CD4-positive, alpha-beta T cell treated with Interleukin-6 at 100 ng/mL for 8 hours (primary cell): Measurements from ENCODE around the gene HS2ST1.
A peak's percentile ranks its signal among the peaks of the same experiment; 100 is the strongest.
"Not testable (repeated sequence)": the region's sequence is repeated elsewhere in the genome, so short reads cannot be mapped to it uniquely, and the experiment has no call there.

Experiments
- DNase-seq: peaks from one replicate; pipeline ENCODE4 v3.0.0-alpha.2; 2020; ENCODE audit warnings: mixed read lengths, low spot score

HS2ST1 gene

DNA sequence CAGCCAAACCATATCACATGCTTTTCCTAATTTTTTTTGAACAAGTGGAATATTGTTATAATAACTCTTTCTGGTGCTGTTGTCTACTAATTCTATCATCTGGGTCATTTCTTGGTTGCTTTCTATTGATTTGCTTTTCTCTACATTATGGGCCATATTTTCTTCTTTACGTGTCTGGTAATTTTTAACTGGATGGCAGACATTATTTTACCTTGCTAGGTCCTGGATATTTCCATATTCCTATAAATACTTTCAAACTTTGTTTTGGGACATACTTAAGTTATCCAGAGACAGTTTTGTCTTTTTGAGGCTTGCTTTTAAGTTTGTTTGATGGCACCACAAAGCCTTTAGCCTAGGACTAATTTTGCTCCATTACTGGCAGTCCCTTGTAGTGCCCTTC is 11.3 kb downstream of the HS2ST1 start:
- no peak for DNase-seq

DNA sequence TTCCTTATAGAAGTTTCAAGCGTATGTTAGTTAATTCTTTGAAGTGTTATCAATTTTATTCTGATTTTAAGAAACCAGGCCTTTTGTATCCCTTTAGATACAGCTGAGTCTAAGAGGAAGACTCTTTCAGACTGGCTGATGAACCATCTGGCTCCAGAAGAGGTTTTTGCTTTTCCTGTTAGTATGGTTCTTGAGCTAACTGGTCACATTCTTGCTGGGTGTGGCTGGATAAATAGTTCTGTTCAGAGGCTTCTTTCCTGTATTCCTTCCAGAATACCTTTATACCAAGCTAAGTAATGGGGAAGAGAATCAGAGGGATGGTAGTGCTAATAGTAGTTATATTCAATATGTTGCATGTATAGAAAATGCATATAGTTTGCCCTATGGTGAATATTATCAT is 12.4 kb downstream of the HS2ST1 start:
- DNase-seq: no peak

DNA sequence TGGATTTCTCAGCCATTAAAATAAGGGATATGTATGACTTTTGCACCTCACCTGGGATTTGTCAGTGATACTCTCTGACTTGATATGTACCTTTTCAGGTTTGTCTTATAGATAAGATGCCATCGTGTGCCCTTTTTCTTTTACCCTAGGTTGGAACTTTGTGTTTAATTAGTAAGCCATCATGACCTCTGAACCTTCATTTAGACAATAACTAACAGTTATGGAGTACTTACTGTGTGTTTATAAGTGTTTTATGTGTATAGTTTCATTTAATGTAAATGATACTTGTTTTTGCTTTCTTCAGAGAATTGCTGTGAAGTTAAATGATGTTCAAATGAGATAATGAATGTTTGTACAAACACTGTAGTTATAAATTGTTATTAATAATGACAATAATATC is 14.4 kb downstream of the HS2ST1 start:
- DNase-seq: no peak

DNA sequence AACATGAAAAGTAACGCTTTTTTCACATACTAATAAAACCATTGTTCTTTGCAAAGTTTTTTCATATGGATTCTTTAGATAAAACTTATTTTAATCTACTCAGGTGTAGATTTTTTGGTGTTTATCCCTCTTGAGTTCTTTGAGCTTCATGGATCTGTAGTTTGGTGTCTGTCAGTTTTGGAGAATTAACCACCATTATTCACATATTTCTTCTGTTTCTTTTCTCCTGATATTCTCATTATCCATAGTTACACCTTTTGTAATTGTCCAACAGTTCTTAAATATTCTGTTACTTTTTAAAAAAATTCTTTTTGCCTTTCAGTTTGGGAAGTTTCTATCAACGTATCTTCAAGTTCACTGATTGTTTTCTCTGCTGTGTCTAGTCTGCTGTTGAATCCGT is 18.6 kb downstream of the HS2ST1 start:
- no peak for DNase-seq

DNA sequence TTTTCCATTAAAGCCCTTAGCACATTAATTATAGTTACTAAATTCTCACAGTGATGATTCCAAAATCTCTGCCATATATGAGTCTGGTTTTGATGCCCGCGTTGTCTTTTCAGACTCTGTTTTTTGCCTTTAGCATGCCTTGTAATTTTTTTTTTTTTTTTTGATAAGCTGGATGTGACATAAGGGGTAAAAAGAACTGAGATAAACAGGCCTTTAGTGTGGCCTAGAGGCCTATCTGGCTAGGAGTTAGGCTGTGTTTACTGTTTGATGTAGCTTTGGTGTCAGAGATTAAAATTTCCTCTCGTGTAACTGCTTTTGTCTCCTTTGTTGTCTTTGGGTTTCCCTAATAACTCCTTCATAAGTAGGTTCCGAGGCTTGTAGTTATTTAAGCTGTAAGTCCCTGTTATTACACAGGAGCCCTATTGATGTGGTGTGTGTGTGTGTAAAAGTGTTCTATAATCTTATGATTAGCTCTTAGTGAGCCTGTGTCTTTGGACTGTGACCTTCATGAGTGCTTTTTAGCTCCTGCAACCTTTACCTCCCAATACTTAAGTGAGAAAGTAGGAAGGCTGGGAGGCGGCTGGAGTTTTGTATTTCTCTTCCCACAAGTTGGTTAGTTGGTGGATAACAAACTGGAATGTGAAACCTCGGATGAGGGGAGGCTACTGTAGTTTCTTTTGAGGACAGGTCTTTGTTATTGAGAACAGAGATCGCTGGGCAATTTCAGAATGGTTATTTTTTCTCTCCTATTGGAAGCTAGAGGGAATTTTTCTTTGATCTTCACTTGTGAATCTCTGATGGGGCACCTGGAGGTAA is 19.3 kb downstream of the HS2ST1 start:
- DNase-seq: no peak

DNA sequence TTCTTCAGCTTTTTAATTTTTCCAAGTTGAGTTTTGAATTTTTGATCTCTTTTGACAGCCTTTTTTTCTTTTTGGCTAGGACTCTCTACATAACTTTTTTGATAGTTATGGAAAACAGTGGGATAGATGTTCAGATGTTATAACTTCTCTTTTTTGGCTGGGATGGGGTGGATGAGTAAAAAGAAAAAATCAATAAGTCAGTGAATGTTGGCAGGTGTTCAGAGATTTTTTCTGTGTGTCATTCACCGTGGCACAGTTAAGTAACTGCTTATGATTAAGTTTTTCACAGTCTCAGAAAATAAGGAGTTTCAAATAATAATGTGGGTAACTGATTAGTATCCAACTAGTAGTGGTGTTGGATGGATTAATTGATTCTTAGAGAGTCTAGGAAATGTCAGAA is 24.0 kb downstream of the HS2ST1 start:
- DNase-seq: no peak

DNA sequence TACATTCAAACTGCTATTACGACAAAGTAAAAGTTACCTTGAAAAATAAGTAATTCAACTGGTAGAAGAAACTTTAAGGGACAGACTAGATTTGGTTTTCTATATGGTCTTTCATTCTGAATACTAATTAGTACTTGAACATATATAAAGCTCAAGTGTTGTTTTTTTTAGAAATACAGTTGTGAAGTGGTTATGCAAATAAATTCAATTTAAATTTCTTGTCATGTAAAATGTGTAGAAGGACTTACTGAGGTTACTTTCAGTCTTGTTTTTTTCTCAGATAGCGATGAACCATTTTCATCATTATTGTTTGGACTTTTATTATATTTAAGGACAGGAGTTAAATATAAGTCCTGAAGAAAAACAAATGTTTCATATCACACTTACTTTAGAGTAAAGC is 24.4 kb downstream of the HS2ST1 start:
- no peak for DNase-seq

DNA sequence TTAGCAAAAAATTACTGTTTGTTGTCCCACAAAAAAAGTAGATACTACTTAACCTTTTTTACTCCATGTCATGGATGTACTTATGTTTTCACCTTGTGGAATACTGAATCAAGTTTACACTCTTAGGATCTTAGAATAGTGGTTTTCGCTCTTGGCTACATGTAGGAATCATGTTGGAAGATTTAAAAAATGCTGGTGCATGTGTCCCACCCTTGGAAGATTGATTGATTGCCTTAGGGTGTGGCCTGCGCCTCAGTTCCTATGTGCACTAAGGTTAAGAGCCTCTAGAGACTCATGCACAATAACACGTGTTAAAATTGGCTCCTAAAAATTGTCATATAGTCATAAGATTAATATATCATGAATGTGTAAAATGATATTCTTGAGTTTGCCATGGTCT is 25.0 kb downstream of the HS2ST1 start:
- no peak for DNase-seq

DNA sequence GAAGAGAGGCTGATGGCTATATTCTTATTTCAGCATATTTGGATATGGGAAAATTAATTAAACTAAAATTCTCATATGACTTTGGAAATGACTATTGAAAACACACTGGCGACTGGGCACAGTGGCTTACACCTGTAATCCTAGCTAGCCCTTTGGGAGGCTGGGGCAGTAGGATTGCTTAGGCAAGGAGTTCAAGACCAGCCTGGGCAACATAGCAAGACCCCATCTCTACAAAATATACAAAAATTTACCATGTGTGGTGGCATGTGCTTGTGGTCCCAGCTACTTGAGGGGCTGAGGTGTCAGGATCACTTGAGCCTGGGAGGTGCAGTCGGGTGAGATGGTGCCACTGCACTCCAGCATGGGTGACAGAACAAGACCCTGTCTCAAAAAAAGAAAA is 26.2 kb downstream of the HS2ST1 start:
- no peak for DNase-seq

DNA sequence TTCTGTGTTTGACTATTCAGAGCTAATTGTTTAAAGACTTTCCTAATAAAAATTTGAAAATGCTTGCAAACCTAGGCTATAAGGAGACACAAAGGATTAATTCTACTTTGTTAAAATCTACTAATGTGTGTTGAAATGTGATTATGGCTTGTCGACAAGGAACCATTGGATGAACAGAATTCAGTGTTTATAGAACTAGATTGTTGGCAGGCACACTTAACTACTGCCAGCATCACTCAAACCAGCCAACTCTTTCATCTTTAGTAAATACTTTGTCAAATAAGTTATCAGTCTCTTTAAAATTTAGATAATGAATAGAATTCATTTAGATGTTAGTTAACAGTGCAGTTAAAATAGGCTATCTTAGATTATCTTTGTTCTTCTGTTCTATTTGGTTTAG is 27.6 kb downstream of the HS2ST1 start:
- DNase-seq: no peak

DNA sequence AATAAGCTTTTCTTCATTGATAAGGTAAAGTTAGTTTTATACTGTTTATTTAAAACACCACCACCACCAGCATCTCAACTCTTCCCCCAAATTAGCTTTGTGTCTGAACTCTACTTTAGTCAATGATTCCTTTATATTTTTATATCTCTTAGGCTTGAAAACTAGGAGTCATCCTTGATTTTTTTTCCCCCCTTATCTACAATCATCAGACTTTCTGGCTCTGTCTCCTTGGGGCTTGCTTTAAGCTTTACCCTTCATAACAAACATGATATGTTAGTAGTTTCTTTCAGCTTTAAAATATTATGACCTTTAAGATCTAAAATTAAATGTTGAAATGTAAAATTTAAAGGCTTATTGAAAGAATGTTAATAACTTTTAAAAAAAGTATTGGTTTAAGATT is 28.3 kb downstream of the HS2ST1 start:
- DNase-seq: no peak

DNA sequence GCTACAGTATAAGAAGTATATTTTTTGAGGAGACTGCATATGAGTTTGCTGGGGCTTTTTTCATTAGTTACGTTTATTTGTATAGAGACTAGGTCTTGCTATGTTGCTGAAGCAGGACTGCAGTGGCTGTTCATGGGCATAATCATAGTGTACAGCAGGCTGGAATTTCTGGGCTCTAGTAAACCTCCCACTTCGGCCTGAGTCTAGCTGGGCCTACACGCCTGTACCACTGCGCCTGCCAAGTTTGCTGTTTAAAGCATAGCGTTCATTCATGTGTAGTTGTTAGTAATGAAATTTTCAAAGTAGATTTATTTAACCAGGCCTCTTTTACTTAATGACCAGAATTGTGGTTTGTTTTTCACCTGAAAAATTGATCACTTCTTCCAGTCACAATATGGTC is 33.8 kb downstream of the HS2ST1 start:
- DNase-seq: no peak

DNA sequence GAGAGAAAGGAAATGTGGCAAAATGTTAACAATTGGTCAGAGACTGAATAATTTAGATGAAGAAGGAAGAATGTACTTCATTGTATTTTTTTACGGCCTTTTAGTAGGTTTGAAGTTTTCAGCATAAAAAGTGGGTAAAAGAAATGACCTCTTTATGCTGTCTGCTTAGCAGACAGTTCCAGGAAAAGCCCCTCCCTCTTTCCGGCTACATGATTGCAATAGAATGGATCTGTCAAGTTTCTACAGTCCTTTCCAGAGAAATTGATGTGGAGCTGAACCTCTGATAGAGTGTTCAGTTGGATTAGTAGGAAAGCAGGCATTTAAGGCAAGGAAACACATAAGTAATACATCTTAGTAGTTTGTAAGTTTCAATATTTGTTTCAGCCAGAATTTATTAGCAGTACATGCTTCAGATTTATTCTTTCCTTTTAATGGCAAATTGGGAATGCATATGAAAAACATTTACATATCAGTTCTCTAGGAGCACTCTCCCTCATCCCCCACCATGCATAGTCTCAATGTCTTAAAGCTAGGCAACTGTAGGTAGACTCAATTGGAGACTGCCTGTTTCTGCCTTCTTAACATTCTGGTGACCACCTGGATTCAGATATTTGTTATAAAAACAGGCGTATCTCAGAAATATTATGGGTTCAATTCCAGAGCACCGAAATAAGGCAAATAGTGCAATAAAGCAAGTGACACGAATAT is 36.4 kb downstream of the HS2ST1 start:
- DNase-seq: no peak

DNA sequence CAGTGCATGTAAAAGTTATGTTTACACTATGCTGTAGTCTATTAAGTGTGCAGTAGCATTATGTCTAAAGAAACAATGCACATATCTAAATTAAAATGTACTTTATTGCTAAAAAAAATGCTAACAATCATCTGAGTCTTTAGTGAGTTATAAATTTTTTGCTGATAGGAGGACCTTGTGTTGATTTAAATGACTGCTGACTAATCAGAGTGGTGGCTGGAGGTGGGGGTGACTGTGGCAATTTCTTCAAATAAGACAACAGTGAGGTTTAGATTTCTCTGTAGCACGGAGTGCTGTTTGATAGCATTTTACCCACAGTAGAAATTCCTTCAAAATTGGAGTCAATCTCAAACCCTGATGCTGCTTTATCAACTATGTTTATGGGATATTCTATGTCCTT is 37.0 kb downstream of the HS2ST1 start:
- DNase-seq: no peak

DNA sequence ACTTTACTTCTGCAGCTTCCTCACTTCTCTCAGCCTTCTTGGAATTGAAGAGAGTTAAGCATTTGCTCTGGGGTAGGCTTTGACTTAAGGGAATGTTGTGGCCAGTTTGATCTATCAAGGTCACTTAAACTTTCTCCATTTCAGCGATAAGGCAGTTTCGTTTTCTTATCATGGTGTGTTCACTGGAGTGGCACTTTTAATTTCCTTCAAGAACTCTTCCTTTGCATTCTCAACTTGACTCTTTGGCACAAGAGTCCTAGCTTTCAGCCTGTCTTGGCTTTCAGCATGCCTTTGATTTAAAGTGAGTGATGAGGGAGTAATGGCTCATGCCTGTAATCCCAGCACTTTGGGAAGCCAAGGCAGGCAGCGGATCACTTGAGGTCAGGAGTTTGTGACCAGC is 38.7 kb downstream of the HS2ST1 start:
- no peak for DNase-seq

DNA sequence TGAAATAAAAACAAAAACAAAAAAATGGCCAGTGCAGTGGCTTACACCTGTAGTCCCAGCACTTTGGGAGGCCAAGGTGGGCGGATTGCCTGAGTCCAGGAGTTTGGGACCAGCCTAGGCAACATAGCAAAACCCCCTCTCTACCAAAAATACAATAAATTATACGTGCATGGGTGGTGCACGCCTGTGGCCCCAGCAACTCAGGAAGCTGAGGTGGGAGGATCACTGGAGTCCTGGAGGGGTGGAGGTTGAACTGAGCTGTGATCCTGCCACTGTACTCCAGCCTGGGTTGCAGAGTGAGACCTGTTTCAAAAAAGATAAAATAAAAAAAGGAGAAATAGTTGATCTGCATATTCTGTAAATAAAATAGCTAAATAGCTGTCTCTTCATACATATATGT is 41.2 kb downstream of the HS2ST1 start:
- no peak for DNase-seq

DNA sequence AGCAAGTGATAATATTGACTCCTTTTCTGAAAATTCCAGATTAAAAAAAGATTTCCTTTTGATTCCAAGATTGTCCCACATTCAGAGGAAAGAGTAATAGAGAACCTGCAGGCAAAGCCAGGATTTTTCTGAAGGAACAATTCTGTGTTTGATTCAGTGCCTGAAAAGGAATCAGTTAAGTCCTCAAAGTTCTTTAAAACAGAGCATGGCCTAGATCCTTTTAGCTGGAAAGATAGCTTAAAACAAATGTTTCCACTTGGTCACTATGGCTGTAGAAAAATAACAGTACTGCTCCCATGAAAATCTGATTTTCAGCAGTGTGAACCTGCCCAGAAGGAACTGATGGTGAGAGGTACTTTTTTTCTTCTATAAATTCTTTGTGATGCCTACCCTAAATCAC is 41.8 kb downstream of the HS2ST1 start:
- DNase-seq: no peak

DNA sequence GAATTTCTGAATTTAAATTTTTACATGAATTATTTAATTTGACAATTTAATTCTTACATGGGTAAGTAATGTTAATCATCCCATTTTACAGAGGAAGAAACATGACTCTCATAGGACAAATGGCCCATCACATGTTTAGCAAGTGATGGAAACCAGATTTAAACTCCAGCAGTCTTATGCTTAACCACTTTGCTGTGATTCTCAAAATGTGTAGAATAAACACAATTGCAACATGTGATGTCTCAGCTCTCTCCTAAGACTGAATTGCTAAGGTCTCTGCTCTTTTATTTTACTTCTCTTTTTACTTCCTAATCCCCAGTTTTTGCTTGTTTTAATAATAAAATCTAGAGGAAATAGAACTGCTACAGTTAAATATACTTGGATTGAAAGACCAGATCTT is 42.8 kb downstream of the HS2ST1 start:
- DNase-seq: no peak

DNA sequence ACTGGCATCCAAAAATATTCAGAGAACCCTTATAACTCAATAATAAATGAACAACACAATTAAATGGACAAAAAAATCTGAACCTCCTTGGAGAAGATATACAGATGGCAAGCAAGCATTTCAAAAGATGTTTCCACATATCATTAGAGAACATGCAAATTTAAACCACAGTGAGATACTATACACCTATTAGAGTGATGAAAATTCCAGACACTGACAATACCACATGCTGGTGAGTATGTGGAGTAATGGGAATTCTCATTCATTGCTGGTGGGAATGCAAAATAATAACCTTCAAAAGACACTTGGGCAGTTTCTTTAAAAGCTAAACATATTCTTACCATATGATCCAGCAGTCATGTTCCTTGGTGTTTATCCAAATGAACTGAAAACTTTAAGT is 46.1 kb downstream of the HS2ST1 start:
- no peak for DNase-seq

DNA sequence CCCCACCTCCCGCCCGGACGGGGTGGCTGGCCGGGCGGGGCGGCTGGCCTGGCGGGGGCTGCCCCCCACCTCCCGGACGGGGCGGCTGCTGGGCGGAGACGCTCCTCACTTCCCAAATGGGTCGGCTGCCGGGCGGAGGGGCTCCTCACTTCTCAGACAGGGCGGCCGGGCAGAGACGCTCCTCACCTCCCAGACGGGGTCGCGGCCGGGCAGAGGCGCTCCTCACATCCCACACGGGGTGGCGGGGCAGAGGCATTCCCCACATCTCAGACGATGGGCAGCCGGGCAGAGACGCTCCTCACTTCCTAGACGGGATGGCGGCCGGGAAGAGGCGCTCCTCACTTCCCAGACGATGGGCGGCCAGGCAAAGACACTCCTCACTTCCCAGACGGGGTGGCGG is 49.4 kb downstream of the HS2ST1 start:
- DNase-seq: not testable (repeated sequence)

DNA sequence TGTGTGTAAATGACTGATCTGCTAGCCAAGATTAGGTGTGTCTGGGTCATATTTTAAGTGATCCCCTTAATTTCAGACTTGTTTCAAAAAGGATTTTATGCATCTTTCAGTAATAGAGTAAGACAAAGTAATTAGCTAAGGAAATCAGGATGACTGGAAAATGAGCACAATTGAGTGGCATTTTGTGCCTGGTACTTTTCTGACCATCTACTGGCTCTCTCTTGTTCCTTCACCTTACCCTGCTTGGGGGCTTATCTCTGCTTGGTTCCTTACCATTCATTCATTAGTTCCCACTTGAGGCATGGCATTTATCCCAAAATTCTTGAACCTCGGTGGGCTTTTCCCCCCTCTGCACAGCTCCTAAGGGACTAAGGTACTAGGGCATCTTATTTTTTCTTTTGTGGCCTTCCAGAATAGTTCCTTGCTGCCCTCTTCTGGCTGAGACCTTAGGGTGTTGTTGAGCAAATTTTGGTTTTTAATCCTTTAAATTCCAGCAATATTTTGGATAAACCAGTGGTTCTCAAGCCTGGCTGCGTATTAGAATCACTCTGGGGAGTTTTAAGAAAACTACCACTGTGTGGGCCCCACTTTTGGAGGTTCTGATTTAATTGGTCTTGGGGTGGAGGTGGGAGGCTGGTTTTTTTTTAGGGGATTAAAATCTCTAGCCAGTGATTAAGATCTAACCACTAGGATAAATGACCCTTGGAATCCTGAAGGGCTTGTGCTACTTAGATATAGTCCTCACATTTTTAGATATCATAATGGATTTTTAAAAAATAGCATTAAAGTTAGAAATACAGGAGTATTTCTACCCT is 50.8 kb downstream of the HS2ST1 start:
- DNase-seq: peak; percentile 4

DNA sequence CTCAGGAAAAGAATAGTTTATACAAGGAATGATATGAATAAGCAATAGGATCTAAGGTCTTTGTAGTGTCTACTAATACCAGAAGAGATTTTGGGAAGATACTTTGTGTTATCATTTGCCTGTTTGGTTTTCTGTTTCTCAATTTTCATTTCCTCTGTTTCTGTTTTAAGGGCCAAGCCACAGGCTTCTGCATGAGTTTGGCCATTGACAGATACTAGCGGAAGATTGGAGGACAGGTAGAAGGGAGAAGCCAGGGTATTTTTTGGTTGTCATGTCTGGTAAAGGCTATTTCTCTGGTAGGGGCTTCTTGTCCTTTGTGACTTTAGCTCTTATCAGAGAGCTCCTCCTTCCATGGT is 51.4 kb downstream of the HS2ST1 start:
- DNase-seq: no peak

DNA sequence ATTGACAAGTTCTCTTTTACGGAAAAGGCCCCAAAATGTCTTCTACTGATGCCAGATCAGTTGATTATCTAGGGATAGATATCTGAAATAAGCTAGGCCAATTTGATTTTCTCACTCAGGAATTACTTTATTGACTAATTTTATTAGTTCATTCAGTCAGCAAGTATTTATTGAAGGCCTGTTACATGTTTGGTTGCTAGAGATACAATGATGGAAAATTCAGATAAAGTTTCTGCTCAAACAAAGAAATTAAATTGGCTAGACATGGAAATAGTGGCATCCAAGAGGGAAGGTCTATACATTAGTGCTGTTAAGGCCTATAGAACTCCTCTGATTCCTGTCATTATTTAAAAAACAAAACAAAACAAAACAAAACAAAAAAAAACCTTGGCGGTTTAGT is 56.5 kb downstream of the HS2ST1 start:
- DNase-seq: no peak
